GM18519 (cell line): Measurements from ENCODE around the gene POLR2A.

Source experiments
- ATAC-seq: cut with Tn5 transposase; IDR thresholded peaks from one replicate; pipeline ENCODE4 v1.9.1; 2021; ENCODE audit warnings: mild to moderate bottlenecking, moderate library complexity; ENCODE audit not compliant: unreplicated experiment, low FRiP score

POLR2A gene

DNA sequence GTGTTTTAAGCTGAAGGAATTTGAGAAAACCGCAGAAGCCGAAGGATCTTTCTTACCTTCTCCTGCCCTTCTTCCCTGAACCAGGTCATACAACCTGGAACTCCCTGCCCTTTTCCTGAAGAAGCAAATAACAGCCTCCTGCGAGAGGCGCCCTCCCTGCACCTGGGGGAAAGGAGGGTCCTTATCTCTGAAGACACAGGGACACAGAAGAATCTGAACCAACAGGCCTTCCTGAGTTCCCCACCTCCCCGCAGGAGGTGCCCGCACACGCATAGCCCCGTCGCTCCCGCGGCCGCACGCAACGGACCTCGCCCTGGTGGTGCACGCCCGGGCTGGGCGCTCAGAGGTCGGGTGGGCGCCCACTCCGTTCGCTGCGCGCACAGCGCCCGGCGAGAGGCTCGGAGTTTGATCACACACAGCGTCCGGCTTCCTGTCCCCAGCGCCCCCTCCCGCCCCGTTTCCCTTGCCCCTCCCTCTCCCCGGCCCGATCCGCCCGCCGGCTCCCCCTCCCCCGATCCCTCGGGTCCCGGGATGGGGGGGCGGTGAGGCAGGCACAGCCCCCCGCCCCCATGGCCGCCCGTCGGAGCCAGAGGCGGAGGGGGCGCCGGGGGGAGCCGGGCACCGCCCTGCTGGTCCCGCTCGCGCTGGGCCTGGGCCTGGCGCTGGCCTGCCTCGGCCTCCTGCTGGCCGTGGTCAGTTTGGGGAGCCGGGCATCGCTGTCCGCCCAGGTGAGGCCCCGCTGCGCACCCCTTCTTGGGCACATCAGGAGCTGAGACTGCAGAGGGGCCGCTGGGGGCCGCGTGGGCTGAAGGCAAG lies 64.6 kb downstream of the POLR2A start, which contains the start of gene TNFSF12:
TSS of gene TNFSF12 (plus strand) at position 474 of the 816 bp plus-strand sequence. CDS start at position 570, 96 bp downstream.
- no peak for ATAC-seq
